Uterus (tissue), 4 donors: ENCODE results near the gene TAF13. TPM values are rescaled to one million over a fixed set of nuclear protein-coding genes. Genes with fewer than 3 reads are reported as not detected.

Source experiments
- DNase-seq, 2 donors: peaks; one replicate each; pipeline ENCODE4 v3.0.0-alpha.2; 2019 to 2020
- H3K27ac ChIP-seq, 2 donors: fragments of 200-600 bp; sonication (generic); 1 replicate in 1 of 2; 2 replicates in 1 of 2; pipeline ENCODE4 v1.5.1; 2016 to 2018
- H3K27me3 ChIP-seq, 2 donors: fragments of 200-600 bp; sonication (generic); one replicate each; pipeline ENCODE4 v1.5.1; 2018 to 2019; ENCODE audit warnings: control low read depth in 1 of 2
- H3K36me3 ChIP-seq, 2 donors: fragments of 200-600 bp; sonication (generic); one replicate each; pipeline ENCODE4 v1.5.1; 2019; ENCODE audit warnings: control low read depth in 1 of 2
- H3K4me1 ChIP-seq, 2 donors: fragments of 200-600 bp; sonication (generic); one replicate each; pipeline ENCODE4 v1.5.1; 2018 to 2019; ENCODE audit warnings: control low read depth in 1 of 2
- H3K4me3 ChIP-seq, 2 donors: fragments of 200-600 bp; sonication (generic); 1 replicate in 1 of 2; 2 replicates in 1 of 2; pipeline ENCODE4 v1.5.1; 2018 to 2019; ENCODE audit warnings: mild to moderate bottlenecking in 1 of 2
- H3K9me3 ChIP-seq, 2 donors: fragments of 200-600 bp; sonication (generic); one replicate each; pipeline ENCODE4 v1.5.1; 2019; ENCODE audit warnings: control low read depth in 1 of 2
- CTCF ChIP-seq, 4 experiments: fragments of 200-600 bp in 2 of 4; fragments of 450-650 bp in 2 of 4; sonication (generic) in 2 of 4; IDR thresholded peaks; one replicate each; pipeline ENCODE4 v1.5.1; 2016 to 2019; ENCODE audit warnings: antibody characterized with exemption in 4 of 4, mild to moderate bottlenecking in 2 of 4, moderate library complexity in 1 of 4
- POLR2A ChIP-seq, 2 donors: fragments of 450-650 bp; IDR thresholded peaks; one replicate each; pipeline ENCODE4 v1.6.1; 2016; ENCODE audit warnings: antibody characterized with exemption in 2 of 2, mild to moderate bottlenecking in 1 of 2, moderate library complexity in 1 of 2
- intact Hi-C: fragments of 100-400 bp; cut with DNase I; formaldehyde crosslinking; loops from one replicate; pipeline ENCODE4 v1.15.1; 2023; ENCODE audit warnings: low total_unique reads
- total RNA-seq, 4 donors: library from RNA; depleted of rRNA in 3 of 4; stranded (reverse); fragments of >200 nt in 3 of 4; gene quantifications; one replicate each; pipeline versions ENCODE4 v1.1.0 to v1.2.4, GENCODE V29; 2014 to 2023
- donor health status: DM: yes; HTN: yes; CAD: no.

Gene TAF13
- total RNA-seq, 4 donors from 2014 or later, result 2.0 to 56.3 (median 25.7) TPM

- TF ChIP-seq CTCF (IDR thresholded peaks at IDR 0.05) (no peak), POLR2A (IDR thresholded peaks at IDR 0.05) (no peak)
- DNase-seq, result no peak
- Histone ChIP-seq H3K27ac (no peak overlapping the region), H3K9me3 (no peaks in the 10 kb centered on the region), H3K4me1 (peaks cover 0 to 6% of the 10 kb centered on the region in 2 donors), H3K36me3 (no peaks in the 10 kb centered on the region), H3K27me3 (no peaks in the 10 kb centered on the region), H3K4me3 (no peak overlapping the region)
- intact Hi-C loops, result no loop called here
Measured at GRCh38 chr1:109078317-109078716, 2.5 kb upstream of the TAF13 start.

GRCh38 chr1:109069294-109069693 is 6.5 kb downstream of the TAF13 start:
- Histone ChIP-seq H3K4me1 (no peaks in the 10 kb centered on the region), H3K36me3 (no peaks in the 10 kb centered on the region), H3K27ac (no peak overlapping the region), H3K9me3 (no peaks in the 10 kb centered on the region), H3K27me3 (no peaks in the 10 kb centered on the region), H3K4me3 (no peak overlapping the region)
- DNase-seq, result no peak
- intact Hi-C loops, result no loop called here
- TF ChIP-seq CTCF (IDR thresholded peaks at IDR 0.05) (no peak), POLR2A (IDR thresholded peaks at IDR 0.05) (no peak)

- Histone ChIP-seq H3K4me3 (no peak overlapping the region), H3K9me3 (no peaks in the 10 kb centered on the region), H3K4me1 (no peaks in the 10 kb centered on the region), H3K27ac (no peak overlapping the region), H3K27me3 (no peaks in the 10 kb centered on the region), H3K36me3 (no peaks in the 10 kb centered on the region)
- TF ChIP-seq POLR2A (IDR thresholded peaks at IDR 0.05) (no peak), CTCF (IDR thresholded peaks at IDR 0.05) (no peak)
- intact Hi-C loops, result no loop called here
- DNase-seq, result no peak
Measured at GRCh38 chr1:109067883-109068282, 7.9 kb downstream of the TAF13 start.

GRCh38 chr1:109065137-109065536 is 10.7 kb downstream of the TAF13 start:
- TF ChIP-seq POLR2A (IDR thresholded peaks at IDR 0.05) (no peak), CTCF (IDR thresholded peaks at IDR 0.05) (no peak)
- Histone ChIP-seq H3K9me3 (no peaks in the 10 kb centered on the region), H3K4me1 (no peaks in the 10 kb centered on the region), H3K27me3 (no peaks in the 10 kb centered on the region), H3K36me3 (no peaks in the 10 kb centered on the region), H3K4me3 (no peak overlapping the region), H3K27ac (no peak overlapping the region)
- intact Hi-C loops, result no loop called here
- no peak for DNase-seq

- H3K4me3 ChIP-seq, result no peak overlapping the region
- intact Hi-C loops, result no loop called here
- no peaks in the 10 kb centered on the region for H3K36me3 ChIP-seq
- DNase-seq, result no peak
- H3K4me1 ChIP-seq, result no peaks in the 10 kb centered on the region
- TF ChIP-seq CTCF (IDR thresholded peaks at IDR 0.05) (no peak), POLR2A (IDR thresholded peaks at IDR 0.05) (no peak)
- H3K9me3 ChIP-seq, result no peaks in the 10 kb centered on the region
- H3K27ac ChIP-seq, result no peak overlapping the region
- no peaks in the 10 kb centered on the region for H3K27me3 ChIP-seq
Measured at GRCh38 chr1:109061183-109061582, 14.6 kb downstream of the TAF13 start.
